Gastrocnemius medialis (tissue), 4 donors: ENCODE results near the gene VSIG2.

Experiments used
- CTCF ChIP-seq, 5 experiments: fragments of 450-650 bp in 3 of 5; fragments of 200-600 bp in 2 of 5; sonication (generic) in 2 of 5; IDR thresholded peaks in 4 of 5; conservative IDR thresholded peaks in 1 of 5; 1 replicate in 4 of 5; 2 replicates in 1 of 5; pipeline ENCODE4 v1.5.1; 2016 to 2019; ENCODE audit warnings: antibody characterized with exemption in 5 of 5, mild to moderate bottlenecking in 3 of 5, moderate library complexity in 3 of 5
- POLR2A ChIP-seq, 2 donors: fragments of 450-650 bp; IDR thresholded peaks; one replicate each; pipeline ENCODE4 v1.6.1; 2017; ENCODE audit warnings: antibody characterized with exemption in 2 of 2, mild to moderate bottlenecking in 2 of 2, moderate library complexity in 2 of 2

GRCh38 chr11:124791626-124792341 is 39.7 kb upstream of the VSIG2 start:
- TF ChIP-seq CTCF (IDR thresholded peaks at IDR 0.05 in 4 of 5, conservative IDR thresholded peaks at IDR 0.05 in 1 of 5), result no peak
- TF ChIP-seq POLR2A (IDR thresholded peaks at IDR 0.05), result no peak
